HL-60 (cell line): ENCODE results near the gene STPG2.

Experiments
- DNase-seq, 2 experiments: peaks; one replicate each; pipeline ENCODE4 v3.0.0-alpha.2; 2010 to 2020; ENCODE audit warnings: low read depth in 1 of 2, low spot score in 1 of 2
- H3K27ac ChIP-seq: fragments of 250-450 bp; sonication (Bioruptor Pico); replicated peaks from 2 replicates; pipeline ENCODE4 v1.5.1; 2020; ENCODE audit warnings: mild to moderate bottlenecking, moderate library complexity
- H3K27me3 ChIP-seq: fragments of 250-450 bp; sonication (Bioruptor Pico); 2 replicates; pipeline ENCODE4 v1.5.1; 2021; ENCODE audit warnings: mild to moderate bottlenecking, moderate library complexity; ENCODE audit not compliant: insufficient read depth, poor library complexity, severe bottlenecking
- H3K4me3 ChIP-seq: replicated peaks from 2 replicates; pipeline ENCODE4 v1.5.1; 2011; ENCODE audit warnings: mild to moderate bottlenecking, control low read depth, low read length; ENCODE audit not compliant: insufficient read depth
- GABPA ChIP-seq: IDR thresholded peaks from 2 replicates; pipeline ENCODE4 v1.6.1; 2012; ENCODE audit warnings: low read depth
- POLR2AphosphoS5 ChIP-seq: IDR thresholded peaks from 2 replicates; pipeline ENCODE4 v1.6.1; 2012; ENCODE audit warnings: low read depth
- SPI1 ChIP-seq: IDR thresholded peaks from 2 replicates; pipeline ENCODE4 v1.6.1; 2012; ENCODE audit warnings: low read depth, mild to moderate bottlenecking, borderline replicate concordance
- TF ChIP-seq, protein P1 (sequence below): IDR thresholded peaks from 2 replicates; pipeline ENCODE4 v1.6.1; 2012; ENCODE audit warnings: low read depth; ENCODE audit not compliant: insufficient replicate concordance
- TF ChIP-seq, protein P2 (sequence below): IDR thresholded peaks from one replicate; pipeline ENCODE4 v1.5.1; 2011; ENCODE audit warnings: low read length, control low read depth, inconsistent platforms; ENCODE audit not compliant: insufficient read depth

STPG2 gene

DNA sequence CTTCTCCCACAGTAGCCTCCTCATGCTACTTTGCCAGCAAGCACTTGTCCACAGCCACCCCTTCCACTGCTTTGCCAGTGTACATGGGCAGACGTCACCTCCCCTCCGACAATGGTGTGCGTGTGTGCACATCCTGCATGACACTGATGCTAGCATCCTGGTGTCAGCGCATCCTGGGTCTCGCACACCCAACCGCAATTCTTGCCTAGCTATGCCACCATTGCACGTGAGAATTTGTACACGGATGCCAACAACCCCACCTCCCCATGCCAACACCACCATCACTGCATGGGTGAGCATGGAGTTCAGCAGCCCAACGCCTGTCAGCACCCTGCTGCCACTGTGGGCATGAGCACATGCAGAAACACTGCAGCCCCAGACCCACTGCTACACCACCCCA is 550.0 kb downstream of the STPG2 start:
- no peak overlapping the region for H3K4me3 ChIP-seq
- TF ChIP-seq, protein P1, sequence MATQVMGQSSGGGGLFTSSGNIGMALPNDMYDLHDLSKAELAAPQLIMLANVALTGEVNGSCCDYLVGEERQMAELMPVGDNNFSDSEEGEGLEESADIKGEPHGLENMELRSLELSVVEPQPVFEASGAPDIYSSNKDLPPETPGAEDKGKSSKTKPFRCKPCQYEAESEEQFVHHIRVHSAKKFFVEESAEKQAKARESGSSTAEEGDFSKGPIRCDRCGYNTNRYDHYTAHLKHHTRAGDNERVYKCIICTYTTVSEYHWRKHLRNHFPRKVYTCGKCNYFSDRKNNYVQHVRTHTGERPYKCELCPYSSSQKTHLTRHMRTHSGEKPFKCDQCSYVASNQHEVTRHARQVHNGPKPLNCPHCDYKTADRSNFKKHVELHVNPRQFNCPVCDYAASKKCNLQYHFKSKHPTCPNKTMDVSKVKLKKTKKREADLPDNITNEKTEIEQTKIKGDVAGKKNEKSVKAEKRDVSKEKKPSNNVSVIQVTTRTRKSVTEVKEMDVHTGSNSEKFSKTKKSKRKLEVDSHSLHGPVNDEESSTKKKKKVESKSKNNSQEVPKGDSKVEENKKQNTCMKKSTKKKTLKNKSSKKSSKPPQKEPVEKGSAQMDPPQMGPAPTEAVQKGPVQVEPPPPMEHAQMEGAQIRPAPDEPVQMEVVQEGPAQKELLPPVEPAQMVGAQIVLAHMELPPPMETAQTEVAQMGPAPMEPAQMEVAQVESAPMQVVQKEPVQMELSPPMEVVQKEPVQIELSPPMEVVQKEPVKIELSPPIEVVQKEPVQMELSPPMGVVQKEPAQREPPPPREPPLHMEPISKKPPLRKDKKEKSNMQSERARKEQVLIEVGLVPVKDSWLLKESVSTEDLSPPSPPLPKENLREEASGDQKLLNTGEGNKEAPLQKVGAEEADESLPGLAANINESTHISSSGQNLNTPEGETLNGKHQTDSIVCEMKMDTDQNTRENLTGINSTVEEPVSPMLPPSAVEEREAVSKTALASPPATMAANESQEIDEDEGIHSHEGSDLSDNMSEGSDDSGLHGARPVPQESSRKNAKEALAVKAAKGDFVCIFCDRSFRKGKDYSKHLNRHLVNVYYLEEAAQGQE = no peak
- TF ChIP-seq GABPA = no peak
- no peak for TF ChIP-seq SPI1
- TF ChIP-seq, protein P2, sequence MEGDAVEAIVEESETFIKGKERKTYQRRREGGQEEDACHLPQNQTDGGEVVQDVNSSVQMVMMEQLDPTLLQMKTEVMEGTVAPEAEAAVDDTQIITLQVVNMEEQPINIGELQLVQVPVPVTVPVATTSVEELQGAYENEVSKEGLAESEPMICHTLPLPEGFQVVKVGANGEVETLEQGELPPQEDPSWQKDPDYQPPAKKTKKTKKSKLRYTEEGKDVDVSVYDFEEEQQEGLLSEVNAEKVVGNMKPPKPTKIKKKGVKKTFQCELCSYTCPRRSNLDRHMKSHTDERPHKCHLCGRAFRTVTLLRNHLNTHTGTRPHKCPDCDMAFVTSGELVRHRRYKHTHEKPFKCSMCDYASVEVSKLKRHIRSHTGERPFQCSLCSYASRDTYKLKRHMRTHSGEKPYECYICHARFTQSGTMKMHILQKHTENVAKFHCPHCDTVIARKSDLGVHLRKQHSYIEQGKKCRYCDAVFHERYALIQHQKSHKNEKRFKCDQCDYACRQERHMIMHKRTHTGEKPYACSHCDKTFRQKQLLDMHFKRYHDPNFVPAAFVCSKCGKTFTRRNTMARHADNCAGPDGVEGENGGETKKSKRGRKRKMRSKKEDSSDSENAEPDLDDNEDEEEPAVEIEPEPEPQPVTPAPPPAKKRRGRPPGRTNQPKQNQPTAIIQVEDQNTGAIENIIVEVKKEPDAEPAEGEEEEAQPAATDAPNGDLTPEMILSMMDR = no peak
- no peak for TF ChIP-seq POLR2AphosphoS5
- no peaks in the 10 kb centered on the region for H3K27me3 ChIP-seq
- no peak overlapping the region for H3K27ac ChIP-seq
- DNase-seq = no peak

DNA sequence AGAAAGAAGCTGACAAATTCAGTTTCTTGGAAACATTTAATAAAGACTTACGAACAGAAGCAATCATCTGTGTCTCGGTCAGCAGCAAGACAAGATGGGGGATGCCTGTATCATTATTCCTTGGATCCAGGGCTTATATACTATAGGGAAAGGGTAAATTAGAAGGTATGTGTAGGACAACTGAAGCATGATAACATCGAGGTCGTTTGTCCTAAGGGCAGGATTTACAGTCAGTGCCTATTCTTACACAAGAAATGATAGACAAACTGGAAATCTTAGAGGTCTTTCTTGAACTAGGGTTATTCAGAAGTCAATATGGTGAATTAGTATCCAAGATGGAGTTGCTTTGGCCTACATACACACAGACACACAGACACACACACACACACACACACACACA is 553.0 kb downstream of the STPG2 start:
- H3K27me3 ChIP-seq = no peaks in the 10 kb centered on the region
- DNase-seq = no peak

DNA sequence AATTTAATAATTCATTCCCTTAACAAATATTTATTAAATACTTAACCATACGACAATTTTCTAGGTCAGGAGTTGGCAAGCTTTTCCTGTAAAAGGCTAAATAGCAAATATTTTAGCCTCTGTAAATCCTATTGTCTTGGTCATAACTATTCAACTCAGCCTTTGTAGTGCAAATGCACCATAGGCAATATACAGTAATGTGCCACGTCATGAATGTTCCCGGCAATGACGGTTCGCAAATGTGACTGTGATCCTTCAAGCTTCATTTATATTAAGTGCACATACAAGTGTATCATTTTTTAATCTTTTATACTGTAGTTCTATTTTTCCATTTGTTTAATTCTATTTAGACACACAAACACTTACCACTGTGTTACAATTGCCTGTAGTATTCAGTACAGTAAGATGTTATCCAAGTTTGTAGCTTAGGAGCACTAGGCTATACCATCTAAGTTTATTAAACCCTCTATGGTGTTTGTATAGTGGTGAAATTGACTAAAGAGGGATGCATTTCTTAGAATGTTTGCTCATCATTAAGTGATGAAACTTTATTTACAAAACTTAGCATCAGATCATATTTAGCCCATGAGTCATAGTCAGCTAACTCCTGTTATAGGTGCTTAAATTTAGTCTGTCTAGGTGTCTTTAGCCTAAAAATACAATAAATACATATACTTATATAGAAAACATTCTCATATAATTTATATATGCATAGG is 553.6 kb downstream of the STPG2 start:
- DNase-seq = no peak
- Histone ChIP-seq H3K27me3 (no peaks in the 10 kb centered on the region), H3K27ac (no peak overlapping the region), H3K4me3 (no peak overlapping the region)
- TF ChIP-seq POLR2AphosphoS5 = no peak
- no peak for TF ChIP-seq GABPA
- TF ChIP-seq, protein P2 = no peak
- TF ChIP-seq, protein P1 = no peak
- no peak for TF ChIP-seq SPI1

More for the DNA sequence above, 553.0 kb downstream of the STPG2 start:
- no peak for TF ChIP-seq SPI1
- TF ChIP-seq POLR2AphosphoS5 = no peak
- TF ChIP-seq GABPA = no peak
- TF ChIP-seq, protein P2 = no peak
- TF ChIP-seq, protein P1 = no peak
- H3K4me3 ChIP-seq = no peak overlapping the region
- H3K27ac ChIP-seq = no peak overlapping the region
